Caco-2 (cell line): ENCODE measurements around the gene SYTL1. TPM values are rescaled to one million over a fixed set of nuclear protein-coding genes. Genes with fewer than 3 reads are reported as not detected.

Experiments
- BruUV-seq: library from RNA; stranded (reverse); fragments of 400-500 nt; replicated peaks from 2 replicates; lab custom pipeline; 2021; lab: Mats Ljungman, UMichigan
- CTCF ChIA-PET: fragments of 300-600 bp; sonication (Branson Sonifier 250); formaldehyde crosslinking; loops from one replicate; lab custom pipeline; 2022; ENCODE audit warnings: antibody characterized with exemption; lab: Charles Lee
- POLR2A ChIA-PET: fragments of 300-600 bp; sonication (Branson Sonifier 250); formaldehyde crosslinking; loops from one replicate; lab custom pipeline; 2022; ENCODE audit warnings: antibody characterized with exemption; lab: Charles Lee
- DNase-seq, 2 experiments: peaks; one replicate each; pipeline versions ENCODE4 v3.0.0 to v3.0.0-alpha.2; 2020 to 2022
- H3K27me3 ChIP-seq: replicated peaks from 2 replicates; pipeline ENCODE4 v1.6.0; 2011; ENCODE audit warnings: low read length; ENCODE audit not compliant: control insufficient read depth, insufficient read depth
- H3K36me3 ChIP-seq: 2 replicates; pipeline ENCODE4 v1.5.1; 2011; ENCODE audit warnings: low read length; ENCODE audit not compliant: control insufficient read depth, insufficient read depth
- H3K4me1 ChIP-seq: fragments of 250-450 bp; sonication (Bioruptor Pico); 2 replicates; pipeline ENCODE4 v1.5.1; 2020; ENCODE audit warnings: mild to moderate bottlenecking
- H3K4me3 ChIP-seq: 2 replicates; pipeline ENCODE4 v1.5.1; 2011; ENCODE audit warnings: low read depth, mild to moderate bottlenecking, control low read depth, low read length
- H3K9me3 ChIP-seq: fragments of 250-450 bp; sonication (Bioruptor Pico); 2 replicates; pipeline ENCODE4 v1.5.1; 2020; ENCODE audit warnings: mild to moderate bottlenecking, moderate library complexity
- H3K27ac Mint-ChIP-seq: one replicate; pipeline ENCODE4 v1.8.0; 2022; ENCODE audit warnings: mixed read lengths; ENCODE audit not compliant: unreplicated experiment
- H3K27me3 Mint-ChIP-seq: one replicate; pipeline ENCODE4 v1.8.0; 2022; ENCODE audit warnings: mixed read lengths; ENCODE audit not compliant: insufficient read depth, unreplicated experiment
- H3K36me3 Mint-ChIP-seq: one replicate; pipeline ENCODE4 v1.8.0; 2022; ENCODE audit warnings: mild to moderate bottlenecking, mixed read lengths; ENCODE audit not compliant: insufficient read depth, unreplicated experiment
- H3K4me1 Mint-ChIP-seq: one replicate; pipeline ENCODE4 v1.8.0; 2022; ENCODE audit warnings: low read depth, mixed read lengths; ENCODE audit not compliant: unreplicated experiment
- H3K4me3 Mint-ChIP-seq: one replicate; pipeline ENCODE4 v1.8.0; 2022; ENCODE audit warnings: mild to moderate bottlenecking, moderate library complexity, mixed read lengths; ENCODE audit not compliant: unreplicated experiment
- H3K9me3 Mint-ChIP-seq: one replicate; pipeline ENCODE4 v1.8.0; 2022; ENCODE audit warnings: mixed read lengths; ENCODE audit not compliant: unreplicated experiment
- CTCF ChIP-seq, 2 experiments: fragments of 200-600 bp in 1 of 2; IDR thresholded peaks; 1 replicate in 1 of 2; 2 replicates in 1 of 2; pipeline versions ENCODE4 v1.5.1 to v1.8.0; 2011 to 2022; ENCODE audit warnings: antibody characterized with exemption in 1 of 2, control low read depth in 1 of 2, inconsistent platforms in 1 of 2, low read depth in 1 of 2, low read length in 1 of 2, mild to moderate bottlenecking in 1 of 2, moderate library complexity in 1 of 2; ENCODE audit not compliant: insufficient read depth in 1 of 2, severe bottlenecking in 1 of 2, unreplicated experiment in 1 of 2
- intact Hi-C: fragments of 100-400 bp; cut with micrococcal nuclease; formaldehyde crosslinking; loops from one replicate; pipeline ENCODE4 v1.10.0; 2022; ENCODE audit not compliant: unreplicated experiment
- total RNA-seq: library from RNA; stranded (reverse); gene quantifications from 2 replicates; pipeline ENCODE4 v1.2.3, GENCODE V29; 2022

SYTL1 gene
- total RNA-seq, 1 experiment from 2014 or later = 11.0 TPM

- H3K9me3 Mint-ChIP-seq = no peaks in the 10 kb centered on the region
- TSS peak; percentile 43 for BruUV-seq
- intact Hi-C loops = no loop called here
Observed at GRCh38 chr1:27322569-27323240, 19.1 kb upstream of the SYTL1 start.

GRCh38 chr1:27325286-27325685 is 16.5 kb upstream of the SYTL1 start:
- CTCF ChIA-PET = no interaction called here

More at GRCh38 chr1:27322569-27323240, 19.1 kb upstream of the SYTL1 start:
- POLR2A ChIA-PET = interaction anchor here (0.5 to 1.0 kb wide), 5 partner anchors 43 to 157 kb away, joined by 3 to 7 read pairs (median 4); no protein-coding TSS in a partner anchor
- Histone ChIP-seq H3K9me3 (no peaks in the 10 kb centered on the region), H3K4me3 (peak overlapping the region; percentile 65), H3K4me1 (no peaks in the 10 kb centered on the region), H3K27me3 (no peaks in the 10 kb centered on the region), H3K36me3 (no peaks in the 10 kb centered on the region)
- Mint-ChIP-seq H3K4me1 (no peaks in the 10 kb centered on the region), H3K27me3 (no peaks in the 10 kb centered on the region), H3K4me3 (peak overlapping the region; percentile 87), H3K36me3 (no peaks in the 10 kb centered on the region), H3K27ac (peak overlapping the region; percentile 87)
- no peak for TF ChIP-seq CTCF (IDR thresholded peaks at IDR 0.05; ENCODE audit: insufficient read depth in 1 of 2, low read depth in 1 of 2, low read length in 1 of 2, severe bottlenecking in 1 of 2, unreplicated experiment in 1 of 2)
- DNase-seq = peak in 1 of 2 experiments; percentile 11
- CTCF ChIA-PET = interaction anchor here (0.8 to 1.1 kb wide), 2 partner anchors 23 to 73 kb away, joined by 3 to 4 read pairs; no protein-coding TSS in a partner anchor

GRCh38 chr1:27327964-27328363 is 13.9 kb upstream of the SYTL1 start:
- Mint-ChIP-seq H3K27ac (no peak overlapping the region), H3K4me1 (no peaks in the 10 kb centered on the region), H3K27me3 (no peaks in the 10 kb centered on the region), H3K4me3 (no peak overlapping the region), H3K36me3 (peaks cover 26% of the 10 kb centered on the region), H3K9me3 (no peaks in the 10 kb centered on the region)
- Histone ChIP-seq H3K36me3 (no peaks in the 10 kb centered on the region; the same call in 1 of the 2 replicates), H3K4me1 (no peaks in the 10 kb centered on the region), H3K9me3 (no peaks in the 10 kb centered on the region), H3K4me3 (no peak overlapping the region), H3K27me3 (no peaks in the 10 kb centered on the region)
- intact Hi-C loops = no loop called here
- CTCF ChIA-PET = no interaction called here
- DNase-seq = no peak
- POLR2A ChIA-PET = no interaction called here
- no TSS peak for BruUV-seq
- no peak for TF ChIP-seq CTCF (IDR thresholded peaks at IDR 0.05; ENCODE audit: insufficient read depth in 1 of 2, low read depth in 1 of 2, low read length in 1 of 2, severe bottlenecking in 1 of 2, unreplicated experiment in 1 of 2)

More at GRCh38 chr1:27325286-27325685, 16.5 kb upstream of the SYTL1 start:
- Mint-ChIP-seq H3K4me3 (no peak overlapping the region), H3K36me3 (peaks cover 11% of the 10 kb centered on the region), H3K4me1 (no peaks in the 10 kb centered on the region), H3K9me3 (no peaks in the 10 kb centered on the region), H3K27me3 (no peaks in the 10 kb centered on the region), H3K27ac (no peak overlapping the region)
- no peaks in the 10 kb centered on the region for H3K9me3 ChIP-seq
- intact Hi-C loops = no loop called here
- no peak overlapping the region for H3K4me3 ChIP-seq
- BruUV-seq = no TSS peak
- no peaks in the 10 kb centered on the region; the same call in 1 of the 2 replicates for H3K36me3 ChIP-seq
- H3K27me3 ChIP-seq = no peaks in the 10 kb centered on the region
- no peaks in the 10 kb centered on the region for H3K4me1 ChIP-seq
- DNase-seq = peak in 1 of 2 experiments; percentile 7
- POLR2A ChIA-PET = no interaction called here
- no peak for TF ChIP-seq CTCF (IDR thresholded peaks at IDR 0.05; ENCODE audit: insufficient read depth in 1 of 2, low read depth in 1 of 2, low read length in 1 of 2, severe bottlenecking in 1 of 2, unreplicated experiment in 1 of 2)
